Pancreas (tissue), 10 donors: Measurements from ENCODE around the gene CAPS. TPM values are rescaled to one million over a fixed set of nuclear protein-coding genes. Genes with fewer than 3 reads are reported as not detected.
A peak's percentile ranks its signal among the peaks of the same experiment; 100 is the strongest.

Source experiments
- ATAC-seq, 4 donors: fragments of 200-7000 bp; cut with Tn5 transposase; one replicate each; pipeline versions ENCODE4 v1.8.0 to v1.9.1; 2020; ENCODE audit warnings: mild to moderate bottlenecking in 4 of 4, moderate library complexity in 4 of 4
- DNase-seq, 6 donors: peaks; one replicate each; pipeline ENCODE4 v3.0.0-alpha.2; 2020
- FAIRE-seq: peaks from 2 replicates; lab custom pipeline; 2012; peaks lifted over from hg19 to GRCh38; lab: Jason Lieb, UNC
- H3K27ac ChIP-seq, 4 donors: fragments of 200-600 bp; sonication (generic); 1 replicate in 3 of 4; 2 replicates in 1 of 4; pipeline versions ENCODE4 v1.5.0 to v1.8.0; 2020
- H3K27me3 ChIP-seq, 4 donors: fragments of 200-600 bp; one replicate each; pipeline ENCODE4 v1.8.0; 2021
- H3K36me3 ChIP-seq, 3 donors: fragments of 200-600 bp; sonication (generic) in 1 of 3; one replicate each; pipeline versions ENCODE4 v1.5.0 to v1.8.0; 2020 to 2021
- H3K4me1 ChIP-seq, 3 donors: fragments of 200-600 bp; one replicate each; pipeline ENCODE4 v1.8.0; 2021
- H3K4me3 ChIP-seq, 4 donors: fragments of 200-600 bp; sonication (generic) in 2 of 4; one replicate each; pipeline versions ENCODE4 v1.5.0 to v1.8.0; 2020 to 2021
- H3K9me3 ChIP-seq, 4 donors: fragments of 200-600 bp; one replicate each; pipeline ENCODE4 v1.8.0; 2021
- CTCF ChIP-seq, 4 donors: fragments of 200-600 bp; sonication (generic) in 3 of 4; IDR thresholded peaks; one replicate each; pipeline versions ENCODE4 v1.5.0 to v1.8.0; 2021; ENCODE audit warnings: antibody characterized with exemption in 4 of 4
- WGBS, 2 donors: extraction: QIAGEN DNeasy Blood & Tissue Kit; methylation state at CpG; one replicate each; pipeline ENCODE4 v1.1.7; 2013; 5-methylcytosine and 5-hydroxymethylcytosine counted together
- intact Hi-C, 3 donors: fragments of 100-400 bp; cut with DNase I; formaldehyde crosslinking; loops; one replicate each; pipeline versions ENCODE4 v1.11.1 to v1.14.2; 2022
- polyA plus RNA-seq, 2 donors: library from polyadenylated mRNA; stranded (reverse); fragments of 200-250 nt; gene quantifications; one replicate each; pipeline ENCODE4 v1.2.3, GENCODE V29; 2013
- total RNA-seq, 6 donors: library from RNA; stranded (reverse); fragmentation: NEBNext Ultra II Directional in 4 of 6; extraction: Animal tissue kit (Norgen Biotek cat#: 25700) in 4 of 6; gene quantifications; one replicate each; pipeline versions ENCODE4 v1.2.1 to v1.2.4, GENCODE V29; 2021 to 2023
- donor health status: healthy with polysubstance abuse.
- donor health status: DM: no; HTN: no; CAD: no; lungs with moderate emphysema.
- donor health status: DM: no; HTN: no; CAD: no.
- donor health status: control.
- donor health status: control.
- donor health status: Bipolar disorder and iron deficiency.
- donor health status: DM: yes; HTN: yes; CAD: no.
- donor health status: DM: no; HTN: no; CAD: no.
- donor health status: DM: no; HTN: no; CAD: no.
- donor health status: DM: yes; HTN: yes; CAD: no.

The CAPS gene
- total and polyA plus RNA-seq, 8 donors, result 10.5 to 77.2 (median 15.8) TPM

GRCh38 chr19:5889288-5889971, 24.6 kb upstream of the CAPS start:
- intact Hi-C loops, result no loop called here
- DNase-seq (no peak), FAIRE-seq (no peak), ATAC-seq (no peak)
- Histone ChIP-seq H3K27ac (no peak overlapping the region), H3K4me3 (no peak overlapping the region), H3K36me3 (no peaks in the 10 kb centered on the region), H3K4me1 (no peaks in the 10 kb centered on the region), H3K27me3 (no peaks in the 10 kb centered on the region), H3K9me3 (no peaks in the 10 kb centered on the region)
- no peak for TF ChIP-seq CTCF (IDR thresholded peaks at IDR 0.05)
- 54 to 64% methylated on average over 17 of the region's 17 CpGs for WGBS, 2 donors

- Histone ChIP-seq H3K36me3 (peaks cover 0 to 1% (median 0%) of the 10 kb centered on the region in 3 donors), H3K27ac (no peak overlapping the region), H3K9me3 (no peaks in the 10 kb centered on the region), H3K27me3 (no peaks in the 10 kb centered on the region), H3K4me3 (no peak overlapping the region), H3K4me1 (no peaks in the 10 kb centered on the region)
- DNase-seq, result no peak
- WGBS, 2 donors, result 41 to 61% methylated on average over 10 of the region's 10 CpGs
- TF ChIP-seq CTCF (IDR thresholded peaks at IDR 0.05), result no peak
- intact Hi-C loops, result loop anchor here in 1 of 3 donors (5.0 kb wide), 1 partner anchor 83 kb away; the partner anchor contains the start of gene NRTN
- ATAC-seq, result no peak
- FAIRE-seq, result no peak
Measured at GRCh38 chr19:5890099-5890498, 24.0 kb upstream of the CAPS start.

GRCh38 chr19:5891572-5891937, 22.5 kb upstream of the CAPS start:
- FAIRE-seq (no peak), ATAC-seq (peak in 1 of 4 donors; percentile 2), DNase-seq (no peak)
- no peaks in the 10 kb centered on the region for H3K9me3 ChIP-seq
- intact Hi-C loops, result loop anchor here in 1 of 3 donors (5.0 kb wide), 1 partner anchor 84 kb away; the partner anchor contains the start of gene NRTN
- no peaks in the 10 kb centered on the region for H3K27me3 ChIP-seq
- no peak overlapping the region for H3K27ac ChIP-seq
- peaks cover 0 to 14% (median 11%) of the 10 kb centered on the region in 3 donors for H3K36me3 ChIP-seq
- no peak overlapping the region for H3K4me3 ChIP-seq
- no peaks in the 10 kb centered on the region for H3K4me1 ChIP-seq
- WGBS, 2 donors, result 61 to 74% methylated on average over 4 of the region's 4 CpGs
- no peak for TF ChIP-seq CTCF (IDR thresholded peaks at IDR 0.05)

- H3K4me3 ChIP-seq, result no peak overlapping the region
- FAIRE-seq (no peak), DNase-seq (peak in 3 of 6 donors; percentile 46 to 73 (median 48))
Measured at GRCh38 chr19:5891938-5892771, 21.9 kb upstream of the CAPS start.

More at GRCh38 chr19:5891938-5892771, 21.9 kb upstream of the CAPS start:
- peak; percentile 57 to 92 (median 80) for ATAC-seq
- Histone ChIP-seq H3K27me3 (no peaks in the 10 kb centered on the region), H3K9me3 (no peaks in the 10 kb centered on the region), H3K27ac (no peak overlapping the region), H3K4me1 (no peaks in the 10 kb centered on the region), H3K36me3 (peaks cover 0 to 16% (median 12%) of the 10 kb centered on the region in 3 donors)
- intact Hi-C loops, result loop anchor here in 1 of 3 donors (5.0 kb wide), 1 partner anchor 85 kb away; the partner anchor contains the start of gene NRTN
- TF ChIP-seq CTCF (IDR thresholded peaks at IDR 0.05), result peak; percentile 38 to 68 (median 55)
- WGBS, 2 donors, result 6 to 9% methylated on average over 48 of the region's 48 CpGs
